A549 (cell line): ENCODE results near the gene P2RX6. TPM values are rescaled to one million over a fixed set of nuclear protein-coding genes. Genes with fewer than 3 reads are reported as not detected.
"Not testable (repeated sequence)": the region's sequence is repeated elsewhere in the genome, so short reads cannot be mapped to it uniquely, and the experiment has no call there.

ENCODE experiments used
- ATAC-seq, 2 experiments: fragments of 200-7000 bp in 1 of 2; fragments of >200 bp in 1 of 2; cut with Nextera tagmentation in 1 of 2; cut with Tn5 transposase in 1 of 2; 3 replicates each; pipeline versions ENCODE4 v1.8.0 to v1.9.1; 2018 to 2020; ENCODE audit warnings: mild to moderate bottlenecking in 1 of 2, moderate library complexity in 1 of 2
- CTCF ChIA-PET: fragments of 300-600 bp; sonication (Branson Sonifier 250); formaldehyde crosslinking; extraction: SDS; loops from one replicate; lab custom pipeline; 2021; ENCODE audit warnings: antibody characterized with exemption, inconsistent platforms; lab: Yijun Ruan, JAX
- POLR2A ChIA-PET: fragments of 350-600 bp; formaldehyde crosslinking; extraction: SDS; loops from one replicate; lab custom pipeline; 2021; ENCODE audit warnings: antibody characterized with exemption, inconsistent platforms; lab: Yijun Ruan, JAX
- DNase-seq, 2 experiments: peaks; one replicate each; pipeline versions ENCODE4 v3.0.0 to v3.0.0-alpha.2; 2011 to 2016; ENCODE audit warnings: low read depth in 1 of 2, low spot score in 1 of 2
- FAIRE-seq: peaks from 2 replicates; lab custom pipeline; 2011; peaks lifted over from hg19 to GRCh38; lab: Jason Lieb, UNC
- H3K27ac ChIP-seq, 2 experiments: fragments of >200 bp; sonication (Bioruptor Twin); formaldehyde crosslinking; 3 replicates each; pipeline ENCODE4 v1.5.1; 2016 to 2017
- H3K4me1 ChIP-seq: fragments of >200 bp; sonication (Bioruptor Twin); formaldehyde crosslinking; 3 replicates; pipeline ENCODE4 v1.6.1; 2016
- H3K4me2 ChIP-seq: fragments of >200 bp; sonication (Bioruptor Twin); formaldehyde crosslinking; 3 replicates; pipeline ENCODE4 v1.6.1; 2016
- H3K4me3 ChIP-seq: fragments of >200 bp; sonication (Bioruptor Twin); formaldehyde crosslinking; 3 replicates; pipeline ENCODE4 v1.5.1; 2016
- H3K9me3 ChIP-seq: fragments of >200 bp; sonication (Bioruptor Twin); formaldehyde crosslinking; 3 replicates; pipeline ENCODE4 v1.6.1; 2016
- BHLHE40 ChIP-seq: IDR thresholded peaks from 2 replicates; pipeline ENCODE4 v1.6.1; 2012; ENCODE audit warnings: low read depth, low read length, inconsistent platforms
- CBX8 ChIP-seq: fragments of 200-600 bp; sonication (generic); IDR thresholded peaks from 2 replicates; pipeline ENCODE4 v1.6.1; 2016
- CEBPB ChIP-seq, 2 experiments: fragments of >200 bp in 1 of 2; sonication (Bioruptor Twin) in 1 of 2; formaldehyde crosslinking in 1 of 2; IDR thresholded peaks; 2 replicates each; pipeline ENCODE4 v1.6.1; 2012 to 2016
- EHF ChIP-seq: fragments of 250-450 bp; sonication (Bioruptor Pico); IDR thresholded peaks from 2 replicates; pipeline ENCODE4 v1.5.0; 2020; ENCODE audit warnings: mild to moderate bottlenecking
- KDM1A ChIP-seq: fragments of 200-600 bp; sonication (generic); IDR thresholded peaks from 2 replicates; pipeline ENCODE4 v1.6.1; 2016; ENCODE audit warnings: low read depth, mild to moderate bottlenecking
- MAFK ChIP-seq: fragments of 450-650 bp; IDR thresholded peaks from 2 replicates; pipeline ENCODE4 v1.6.1; 2014; ENCODE audit not compliant: partially characterized antibody
- NFE2L2 ChIP-seq: fragments of 150-350 bp; conservative IDR thresholded peaks from 2 replicates; pipeline ENCODE4 v1.6.1; 2014; ENCODE audit warnings: low read length
- NR3C1 ChIP-seq: fragments of >200 bp; sonication (Bioruptor Twin); formaldehyde crosslinking; IDR thresholded peaks from 3 replicates; pipeline ENCODE4 v1.6.1; 2017
- PHF8 ChIP-seq: fragments of 200-600 bp; sonication (generic); IDR thresholded peaks from 2 replicates; pipeline ENCODE4 v1.6.1; 2016; ENCODE audit warnings: low read depth, mild to moderate bottlenecking, antibody characterized with exemption, moderate library complexity, borderline replicate concordance
- POLR2AphosphoS2 ChIP-seq: conservative IDR thresholded peaks from 2 replicates; pipeline ENCODE4 v1.6.1; 2012; ENCODE audit warnings: low read length, improper control_type of control experiment, inconsistent platforms
- RARB ChIP-seq: fragments of 250-450 bp; sonication (Bioruptor Pico); IDR thresholded peaks from 2 replicates; pipeline ENCODE4 v1.8.0; 2021; ENCODE audit warnings: mild to moderate bottlenecking, moderate library complexity
- RCOR1 ChIP-seq: fragments of 150-350 bp; IDR thresholded peaks from 2 replicates; pipeline ENCODE4 v1.6.1; 2014; ENCODE audit warnings: antibody characterized with exemption, low read length, low read depth
- RFX5 ChIP-seq: fragments of 450-650 bp; IDR thresholded peaks from 2 replicates; pipeline ENCODE4 v1.7.1; 2014; ENCODE audit warnings: antibody characterized with exemption, mild to moderate bottlenecking, moderate library complexity
- RNF2 ChIP-seq: fragments of 200-600 bp; sonication (generic); IDR thresholded peaks from 2 replicates; pipeline ENCODE4 v1.6.1; 2016; ENCODE audit warnings: low read depth, mild to moderate bottlenecking, antibody characterized with exemption, moderate library complexity, borderline replicate concordance
- SMC3 ChIP-seq: fragments of >200 bp; sonication (Bioruptor Twin); formaldehyde crosslinking; IDR thresholded peaks from 3 replicates; pipeline ENCODE4 v1.6.1; 2018; ENCODE audit warnings: inconsistent platforms
- SREBF2 ChIP-seq: fragments of 450-650 bp; IDR thresholded peaks from 2 replicates; pipeline ENCODE4 v1.6.1; 2014; ENCODE audit warnings: mild to moderate bottlenecking, moderate library complexity
- TP53 ChIP-seq: fragments of 250-450 bp; sonication (Bioruptor Pico); IDR thresholded peaks from 2 replicates; pipeline ENCODE4 v1.5.0; 2021; ENCODE audit warnings: mild to moderate bottlenecking, moderate library complexity
- ZNF302 ChIP-seq: fragments of 250-450 bp; sonication (Bioruptor Pico); IDR thresholded peaks from 2 replicates; pipeline ENCODE4 v1.9.0; 2021; ENCODE audit warnings: inconsistent platforms, mild to moderate bottlenecking, moderate library complexity
- WGBS: methylation state at CpG from one replicate; pipeline ENCODE4 v1.1.6; 2017; ENCODE audit errors: missing lambda C conversion rate; 5-methylcytosine and 5-hydroxymethylcytosine counted together
- polyA plus RNA-seq, 4 experiments: library from polyadenylated mRNA; depleted of rRNA in 3 of 4; stranded (reverse); fragments of >200 nt; fragmentation: RNase III in 1 of 4; extraction: RNeasy Plus Mini Kit Qiagen cat#74134 plus additional on column Dnase treatment in 1 of 4; gene quantifications; 2 replicates in 3 of 4; 3 replicates in 1 of 4; pipeline ENCODE4 v1.2.3, GENCODE V29; 2011 to 2017
- TF ChIP-seq, protein P1 (sequence below): fragments of 200-600 bp; sonication (generic); IDR thresholded peaks from 2 replicates; pipeline ENCODE4 v1.6.1; 2016; ENCODE audit warnings: antibody characterized with exemption, mild to moderate bottlenecking, moderate library complexity

Gene P2RX6
- polyA plus RNA-seq, 2 of the 4 experiments (the other 2 are of a cell fraction) = 0.67 to 0.92 TPM

DNA sequence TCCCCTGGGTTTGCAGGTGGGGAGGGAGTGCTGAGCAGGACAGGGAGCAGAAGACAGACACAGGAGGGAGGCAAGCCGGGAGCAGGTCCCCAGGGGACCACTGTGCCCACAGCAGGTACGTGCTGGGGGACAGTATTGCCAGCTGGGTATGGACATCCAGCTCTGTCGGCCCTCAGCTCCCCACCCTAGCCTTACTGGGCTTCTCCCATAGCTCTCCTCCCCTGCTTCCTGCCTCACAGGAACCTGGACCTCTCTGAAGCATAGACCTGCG lies 40.5 kb downstream of the P2RX6 start (continued):
- TF ChIP-seq, protein P1, sequence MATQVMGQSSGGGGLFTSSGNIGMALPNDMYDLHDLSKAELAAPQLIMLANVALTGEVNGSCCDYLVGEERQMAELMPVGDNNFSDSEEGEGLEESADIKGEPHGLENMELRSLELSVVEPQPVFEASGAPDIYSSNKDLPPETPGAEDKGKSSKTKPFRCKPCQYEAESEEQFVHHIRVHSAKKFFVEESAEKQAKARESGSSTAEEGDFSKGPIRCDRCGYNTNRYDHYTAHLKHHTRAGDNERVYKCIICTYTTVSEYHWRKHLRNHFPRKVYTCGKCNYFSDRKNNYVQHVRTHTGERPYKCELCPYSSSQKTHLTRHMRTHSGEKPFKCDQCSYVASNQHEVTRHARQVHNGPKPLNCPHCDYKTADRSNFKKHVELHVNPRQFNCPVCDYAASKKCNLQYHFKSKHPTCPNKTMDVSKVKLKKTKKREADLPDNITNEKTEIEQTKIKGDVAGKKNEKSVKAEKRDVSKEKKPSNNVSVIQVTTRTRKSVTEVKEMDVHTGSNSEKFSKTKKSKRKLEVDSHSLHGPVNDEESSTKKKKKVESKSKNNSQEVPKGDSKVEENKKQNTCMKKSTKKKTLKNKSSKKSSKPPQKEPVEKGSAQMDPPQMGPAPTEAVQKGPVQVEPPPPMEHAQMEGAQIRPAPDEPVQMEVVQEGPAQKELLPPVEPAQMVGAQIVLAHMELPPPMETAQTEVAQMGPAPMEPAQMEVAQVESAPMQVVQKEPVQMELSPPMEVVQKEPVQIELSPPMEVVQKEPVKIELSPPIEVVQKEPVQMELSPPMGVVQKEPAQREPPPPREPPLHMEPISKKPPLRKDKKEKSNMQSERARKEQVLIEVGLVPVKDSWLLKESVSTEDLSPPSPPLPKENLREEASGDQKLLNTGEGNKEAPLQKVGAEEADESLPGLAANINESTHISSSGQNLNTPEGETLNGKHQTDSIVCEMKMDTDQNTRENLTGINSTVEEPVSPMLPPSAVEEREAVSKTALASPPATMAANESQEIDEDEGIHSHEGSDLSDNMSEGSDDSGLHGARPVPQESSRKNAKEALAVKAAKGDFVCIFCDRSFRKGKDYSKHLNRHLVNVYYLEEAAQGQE = no peak

DNA sequence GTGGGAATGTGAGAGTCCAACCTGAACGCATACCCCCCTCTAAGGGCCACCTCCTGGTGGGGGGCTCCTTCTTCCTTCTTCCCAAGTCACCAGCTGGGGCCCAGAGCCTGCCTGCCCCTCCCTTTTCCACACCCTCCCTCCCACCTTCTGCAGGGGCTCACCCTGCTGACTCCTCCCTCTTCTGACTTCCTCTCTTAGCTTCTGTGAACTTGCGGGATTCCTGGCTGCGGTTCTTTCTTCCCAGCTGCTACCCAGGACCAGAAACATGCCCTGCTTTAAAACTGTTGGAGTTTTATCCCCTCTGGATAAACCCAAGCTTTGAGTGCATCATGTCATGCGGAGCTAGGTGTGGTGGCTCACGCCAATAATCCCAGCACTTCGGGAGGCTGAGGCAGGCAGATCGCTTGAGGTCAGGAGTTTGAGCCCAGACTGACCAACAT lies 40.9 kb downstream of the P2RX6 start:
- POLR2A ChIA-PET = no interaction called here
- TF ChIP-seq ZNF302 (CRISPR knock-in tag) (no peak), EHF (no peak), NR3C1 (no peak), CEBPB (IDR thresholded peaks at IDR 0.05) (no peak), POLR2AphosphoS2 (no peak), RNF2 (no peak), SREBF2 (no peak), MAFK (no peak), CBX8 (no peak), BHLHE40 (no peak), NFE2L2 (no peak), RFX5 (no peak), PHF8 (no peak), KDM1A (no peak), SMC3 (no peak), TP53 (CRISPR knock-in tag) (no peak), RCOR1 (no peak), RARB (no peak)
- TF ChIP-seq, all 56 proteins: peak for 0
- Histone ChIP-seq H3K4me1 (no peaks in the 10 kb centered on the region), H3K4me3 (no peak overlapping the region), H3K27ac (no peak overlapping the region), H3K9me3 (no peaks in the 10 kb centered on the region), H3K4me2 (no peak overlapping the region)
- no peak for ATAC-seq
- CTCF ChIA-PET = interaction anchor here (0.6 to 1.4 kb wide), 4 partner anchors 11 to 170 kb away, joined by 3 read pairs; partner anchors contain the start of gene LRRC74B
- WGBS = 89% methylated on average over 6 of the region's 7 CpGs
- FAIRE-seq = no peak
- no peak for DNase-seq

DNA sequence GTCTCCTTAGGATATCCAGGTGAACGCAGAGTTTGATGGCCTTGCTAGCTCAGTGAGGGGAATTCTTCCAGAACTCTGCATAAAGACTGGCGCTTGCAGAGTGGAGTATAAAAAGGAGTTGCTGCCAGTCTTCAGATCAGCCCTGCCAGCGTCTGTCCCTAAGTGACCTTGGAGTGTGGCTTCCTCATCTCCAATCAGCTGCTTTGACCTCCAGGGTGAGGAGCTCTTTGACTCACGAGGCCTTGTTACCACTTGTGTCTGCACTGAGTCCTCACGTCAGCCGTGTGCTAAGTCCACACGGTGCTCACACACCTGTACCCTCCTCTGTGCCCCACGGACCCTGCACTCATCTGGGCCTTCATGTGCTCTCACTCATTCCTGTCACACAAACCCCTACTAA lies 45.4 kb downstream of the P2RX6 start:
- CTCF ChIA-PET, POLR2A ChIA-PET, H3K4me2 ChIP-seq, H3K9me3 ChIP-seq, FAIRE-seq, ATAC-seq, H3K4me1 ChIP-seq, H3K4me3 ChIP-seq, DNase-seq, H3K27ac ChIP-seq: not testable (repeated sequence)
- WGBS = 71% methylated on average over 6 of the region's 8 CpGs

DNA sequence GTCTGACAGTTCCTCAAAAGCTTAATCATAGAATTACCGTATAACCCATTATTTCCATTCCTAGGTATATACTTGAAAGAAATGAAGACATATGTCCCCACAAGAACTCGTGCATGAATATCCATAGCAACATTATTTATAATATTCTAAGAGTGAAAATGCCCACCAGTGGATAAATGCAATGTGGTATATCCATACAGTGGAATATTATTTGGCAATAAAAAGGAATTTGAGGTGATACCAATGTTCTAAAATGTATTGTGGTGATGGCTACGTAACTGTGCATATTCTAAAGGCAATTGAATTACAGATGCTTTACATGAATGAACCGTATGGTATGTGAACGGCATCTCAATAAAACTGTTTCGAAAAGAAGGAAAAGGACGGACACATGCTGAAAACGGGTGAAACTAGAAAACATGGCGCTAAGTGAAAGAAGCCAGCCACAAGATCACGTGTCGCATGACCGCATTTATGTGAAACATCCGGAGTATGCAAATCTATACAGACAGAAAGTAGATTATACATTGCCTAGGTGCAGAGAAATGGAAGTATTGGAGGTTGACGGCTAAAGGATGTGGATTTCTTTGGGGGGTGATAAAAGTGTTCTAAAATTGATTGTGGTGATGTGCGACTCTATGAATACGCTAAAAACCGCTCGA lies 46.8 kb downstream of the P2RX6 start:
- H3K27ac ChIP-seq, DNase-seq, CTCF ChIA-PET, POLR2A ChIA-PET, H3K4me3 ChIP-seq, H3K4me2 ChIP-seq, H3K4me1 ChIP-seq, FAIRE-seq, H3K9me3 ChIP-seq, ATAC-seq: not testable (repeated sequence)
- WGBS = 64% methylated on average over 18 of the region's 18 CpGs

DNA sequence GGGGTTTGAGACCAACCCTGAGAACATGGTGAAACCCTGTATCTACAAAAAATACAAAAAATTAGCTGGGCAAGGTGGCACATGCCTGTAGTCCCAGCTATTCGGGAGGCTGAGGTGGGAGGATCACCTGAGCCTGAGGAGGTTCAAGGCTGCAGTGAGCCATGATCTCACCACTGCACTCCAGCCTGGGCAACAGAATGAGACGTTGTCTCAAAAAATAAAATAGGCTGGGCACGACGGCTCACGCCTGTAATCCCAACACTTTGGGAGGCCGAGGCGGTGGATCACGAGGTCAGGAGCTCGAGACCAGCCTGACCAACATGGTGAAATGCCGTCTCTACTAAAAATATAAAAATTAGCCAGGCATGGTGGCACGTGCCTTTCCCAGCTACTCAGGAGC lies 49.5 kb downstream of the P2RX6 start:
- H3K27ac ChIP-seq, H3K4me2 ChIP-seq, POLR2A ChIA-PET, DNase-seq, ATAC-seq, H3K9me3 ChIP-seq, H3K4me1 ChIP-seq, H3K4me3 ChIP-seq, FAIRE-seq: not testable (repeated sequence)
- 38% methylated on average over 11 of the region's 11 CpGs for WGBS
- CTCF ChIA-PET = interaction anchor here (1.0 to 2.3 kb wide), 2 partner anchors 38 to 44 kb away, joined by 3 to 6 read pairs; no protein-coding TSS in a partner anchor
